Liver (tissue), 3 donors: ENCODE data around the gene TUFT1.

Experiments used
- FOXA1 ChIP-seq: IDR thresholded peaks from 2 replicates; pipeline ENCODE4 v1.6.1; 2016; ENCODE audit warnings: antibody characterized with exemption
- GABPA ChIP-seq, 2 donors: IDR thresholded peaks in 1 of 2; conservative IDR thresholded peaks in 1 of 2; 2 replicates each; pipeline ENCODE4 v1.6.1; 2016; ENCODE audit warnings: antibody characterized with exemption in 2 of 2, mild to moderate bottlenecking in 1 of 2, moderate library complexity in 1 of 2
- HNF4A ChIP-seq, 2 donors: conservative IDR thresholded peaks; 2 replicates each; pipeline ENCODE4 v1.6.1; 2016; ENCODE audit warnings: antibody characterized with exemption in 2 of 2, mild to moderate bottlenecking in 2 of 2
- JUND ChIP-seq, 2 donors: IDR thresholded peaks; 2 replicates each; pipeline ENCODE4 v1.6.1; 2016; ENCODE audit warnings: antibody characterized with exemption in 2 of 2
- RAD21 ChIP-seq, 2 donors: IDR thresholded peaks; 2 replicates each; pipeline ENCODE4 v1.6.1; 2016; ENCODE audit warnings: antibody characterized with exemption in 2 of 2, mild to moderate bottlenecking in 2 of 2
- RXRA ChIP-seq, 2 donors: IDR thresholded peaks; 2 replicates each; pipeline ENCODE4 v1.6.1; 2017 to 2018; ENCODE audit warnings: antibody characterized with exemption in 2 of 2, mild to moderate bottlenecking in 1 of 2
- SP1 ChIP-seq: IDR thresholded peaks from 2 replicates; pipeline ENCODE4 v1.6.1; 2018; ENCODE audit warnings: antibody characterized with exemption, mild to moderate bottlenecking
- TAF1 ChIP-seq: conservative IDR thresholded peaks from 2 replicates; pipeline ENCODE4 v1.6.1; 2016; ENCODE audit warnings: antibody characterized with exemption, mild to moderate bottlenecking
- YY1 ChIP-seq: IDR thresholded peaks from 2 replicates; pipeline ENCODE4 v1.6.1; 2016; ENCODE audit warnings: antibody characterized with exemption, mild to moderate bottlenecking
- TF ChIP-seq, protein P1 (sequence below): IDR thresholded peaks from 2 replicates; pipeline ENCODE4 v1.6.1; 2016; ENCODE audit warnings: antibody characterized with exemption
- TF ChIP-seq, protein P2 (sequence below): fragments of 150-350 bp; IDR thresholded peaks from 2 replicates; pipeline ENCODE4 v1.5.1; 2017; ENCODE audit warnings: improper control_type of control experiment, low read depth, low read length; ENCODE audit not compliant: missing input control
- TF ChIP-seq, protein P3 (sequence below): IDR thresholded peaks from 2 replicates; pipeline ENCODE4 v1.6.1; 2016; ENCODE audit warnings: antibody characterized with exemption, mild to moderate bottlenecking
- TF ChIP-seq, protein P4 (sequence below): IDR thresholded peaks from 2 replicates; pipeline ENCODE4 v1.6.1; 2016; ENCODE audit warnings: antibody characterized with exemption
- TF ChIP-seq, protein P5 (sequence below): IDR thresholded peaks from 2 replicates; pipeline ENCODE4 v1.6.1; 2016; ENCODE audit warnings: antibody characterized with exemption
- donor health status: healthy.
- donor health status: healthy.

DNA sequence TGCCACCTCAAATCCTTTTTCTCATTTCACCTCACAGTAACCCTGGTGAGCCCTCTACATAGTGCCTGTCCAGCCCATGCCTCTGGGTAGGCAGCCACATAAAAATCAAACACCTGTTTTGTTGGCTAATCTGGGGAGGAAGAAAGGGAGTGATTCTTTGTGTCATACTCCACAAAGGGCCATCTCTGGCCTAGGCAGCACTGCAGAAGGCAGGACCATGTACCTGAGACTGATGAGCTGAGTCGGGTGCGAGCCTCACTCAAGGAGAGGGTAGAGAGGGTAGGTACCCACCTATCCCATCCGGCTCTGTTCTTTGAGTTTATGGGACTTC lies 7.8 kb downstream of the TUFT1 start:
- TF ChIP-seq, protein P1, sequence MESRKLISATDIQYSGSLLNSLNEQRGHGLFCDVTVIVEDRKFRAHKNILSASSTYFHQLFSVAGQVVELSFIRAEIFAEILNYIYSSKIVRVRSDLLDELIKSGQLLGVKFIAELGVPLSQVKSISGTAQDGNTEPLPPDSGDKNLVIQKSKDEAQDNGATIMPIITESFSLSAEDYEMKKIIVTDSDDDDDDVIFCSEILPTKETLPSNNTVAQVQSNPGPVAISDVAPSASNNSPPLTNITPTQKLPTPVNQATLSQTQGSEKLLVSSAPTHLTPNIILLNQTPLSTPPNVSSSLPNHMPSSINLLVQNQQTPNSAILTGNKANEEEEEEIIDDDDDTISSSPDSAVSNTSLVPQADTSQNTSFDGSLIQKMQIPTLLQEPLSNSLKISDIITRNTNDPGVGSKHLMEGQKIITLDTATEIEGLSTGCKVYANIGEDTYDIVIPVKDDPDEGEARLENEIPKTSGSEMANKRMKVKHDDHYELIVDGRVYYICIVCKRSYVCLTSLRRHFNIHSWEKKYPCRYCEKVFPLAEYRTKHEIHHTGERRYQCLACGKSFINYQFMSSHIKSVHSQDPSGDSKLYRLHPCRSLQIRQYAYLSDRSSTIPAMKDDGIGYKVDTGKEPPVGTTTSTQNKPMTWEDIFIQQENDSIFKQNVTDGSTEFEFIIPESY = no peak
- TF ChIP-seq, protein P2, sequence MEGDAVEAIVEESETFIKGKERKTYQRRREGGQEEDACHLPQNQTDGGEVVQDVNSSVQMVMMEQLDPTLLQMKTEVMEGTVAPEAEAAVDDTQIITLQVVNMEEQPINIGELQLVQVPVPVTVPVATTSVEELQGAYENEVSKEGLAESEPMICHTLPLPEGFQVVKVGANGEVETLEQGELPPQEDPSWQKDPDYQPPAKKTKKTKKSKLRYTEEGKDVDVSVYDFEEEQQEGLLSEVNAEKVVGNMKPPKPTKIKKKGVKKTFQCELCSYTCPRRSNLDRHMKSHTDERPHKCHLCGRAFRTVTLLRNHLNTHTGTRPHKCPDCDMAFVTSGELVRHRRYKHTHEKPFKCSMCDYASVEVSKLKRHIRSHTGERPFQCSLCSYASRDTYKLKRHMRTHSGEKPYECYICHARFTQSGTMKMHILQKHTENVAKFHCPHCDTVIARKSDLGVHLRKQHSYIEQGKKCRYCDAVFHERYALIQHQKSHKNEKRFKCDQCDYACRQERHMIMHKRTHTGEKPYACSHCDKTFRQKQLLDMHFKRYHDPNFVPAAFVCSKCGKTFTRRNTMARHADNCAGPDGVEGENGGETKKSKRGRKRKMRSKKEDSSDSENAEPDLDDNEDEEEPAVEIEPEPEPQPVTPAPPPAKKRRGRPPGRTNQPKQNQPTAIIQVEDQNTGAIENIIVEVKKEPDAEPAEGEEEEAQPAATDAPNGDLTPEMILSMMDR = no peak
- TF ChIP-seq JUND (IDR thresholded peaks at IDR 0.05) (no peak), RAD21 (IDR thresholded peaks at IDR 0.05) (no peak), HNF4A (conservative IDR thresholded peaks at IDR 0.05) (no peak), YY1 (no peak), GABPA (IDR thresholded peaks at IDR 0.05 in 1 of 2, conservative IDR thresholded peaks at IDR 0.05 in 1 of 2) (no peak), TAF1 (no peak), SP1 (no peak), RXRA (IDR thresholded peaks at IDR 0.05) (no peak), FOXA1 (no peak)
- TF ChIP-seq, protein P3, sequence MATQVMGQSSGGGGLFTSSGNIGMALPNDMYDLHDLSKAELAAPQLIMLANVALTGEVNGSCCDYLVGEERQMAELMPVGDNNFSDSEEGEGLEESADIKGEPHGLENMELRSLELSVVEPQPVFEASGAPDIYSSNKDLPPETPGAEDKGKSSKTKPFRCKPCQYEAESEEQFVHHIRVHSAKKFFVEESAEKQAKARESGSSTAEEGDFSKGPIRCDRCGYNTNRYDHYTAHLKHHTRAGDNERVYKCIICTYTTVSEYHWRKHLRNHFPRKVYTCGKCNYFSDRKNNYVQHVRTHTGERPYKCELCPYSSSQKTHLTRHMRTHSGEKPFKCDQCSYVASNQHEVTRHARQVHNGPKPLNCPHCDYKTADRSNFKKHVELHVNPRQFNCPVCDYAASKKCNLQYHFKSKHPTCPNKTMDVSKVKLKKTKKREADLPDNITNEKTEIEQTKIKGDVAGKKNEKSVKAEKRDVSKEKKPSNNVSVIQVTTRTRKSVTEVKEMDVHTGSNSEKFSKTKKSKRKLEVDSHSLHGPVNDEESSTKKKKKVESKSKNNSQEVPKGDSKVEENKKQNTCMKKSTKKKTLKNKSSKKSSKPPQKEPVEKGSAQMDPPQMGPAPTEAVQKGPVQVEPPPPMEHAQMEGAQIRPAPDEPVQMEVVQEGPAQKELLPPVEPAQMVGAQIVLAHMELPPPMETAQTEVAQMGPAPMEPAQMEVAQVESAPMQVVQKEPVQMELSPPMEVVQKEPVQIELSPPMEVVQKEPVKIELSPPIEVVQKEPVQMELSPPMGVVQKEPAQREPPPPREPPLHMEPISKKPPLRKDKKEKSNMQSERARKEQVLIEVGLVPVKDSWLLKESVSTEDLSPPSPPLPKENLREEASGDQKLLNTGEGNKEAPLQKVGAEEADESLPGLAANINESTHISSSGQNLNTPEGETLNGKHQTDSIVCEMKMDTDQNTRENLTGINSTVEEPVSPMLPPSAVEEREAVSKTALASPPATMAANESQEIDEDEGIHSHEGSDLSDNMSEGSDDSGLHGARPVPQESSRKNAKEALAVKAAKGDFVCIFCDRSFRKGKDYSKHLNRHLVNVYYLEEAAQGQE = no peak
- TF ChIP-seq, protein P4, sequence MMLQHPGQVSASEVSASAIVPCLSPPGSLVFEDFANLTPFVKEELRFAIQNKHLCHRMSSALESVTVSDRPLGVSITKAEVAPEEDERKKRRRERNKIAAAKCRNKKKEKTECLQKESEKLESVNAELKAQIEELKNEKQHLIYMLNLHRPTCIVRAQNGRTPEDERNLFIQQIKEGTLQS = no peak
- TF ChIP-seq, protein P5, sequence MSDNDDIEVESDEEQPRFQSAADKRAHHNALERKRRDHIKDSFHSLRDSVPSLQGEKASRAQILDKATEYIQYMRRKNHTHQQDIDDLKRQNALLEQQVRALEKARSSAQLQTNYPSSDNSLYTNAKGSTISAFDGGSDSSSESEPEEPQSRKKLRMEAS = no peak
